Measurements from ENCODE around the gene PRR36.

Gene PRR36

DNA sequence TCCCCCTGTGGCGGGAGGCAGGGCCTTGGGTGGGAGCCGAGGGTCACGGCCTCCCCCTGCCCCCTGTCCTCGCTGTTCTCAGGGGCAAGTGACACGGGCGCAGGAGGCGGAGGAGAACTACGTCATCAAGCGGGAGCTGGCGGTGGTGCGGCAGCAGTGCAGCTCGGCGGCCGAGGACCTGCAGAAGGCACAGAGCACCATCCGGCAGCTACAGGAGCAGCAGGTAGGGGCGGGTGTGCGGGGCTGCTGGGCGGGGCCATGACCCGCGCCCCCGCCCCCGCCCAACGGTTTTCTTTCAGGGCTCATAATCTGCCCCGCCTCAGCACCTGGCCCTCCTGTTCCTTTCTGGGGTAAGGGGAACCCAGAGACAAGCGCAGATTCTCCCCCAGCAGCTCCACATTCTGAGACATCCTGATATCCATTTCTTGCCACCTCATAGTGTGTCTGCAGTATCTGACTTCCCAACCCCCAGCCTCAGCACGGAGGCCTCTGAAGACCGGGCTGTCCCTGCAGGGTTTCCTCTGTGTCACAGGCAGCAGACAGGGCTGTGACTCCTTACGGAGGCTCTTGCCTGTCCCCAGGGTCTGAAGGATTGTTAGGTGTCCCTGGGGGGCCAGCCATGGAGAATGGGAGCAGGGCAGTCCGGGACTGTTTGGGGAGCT, 15.9 kb downstream of the PRR36 start:
- no peak for DNase-seq

DNA sequence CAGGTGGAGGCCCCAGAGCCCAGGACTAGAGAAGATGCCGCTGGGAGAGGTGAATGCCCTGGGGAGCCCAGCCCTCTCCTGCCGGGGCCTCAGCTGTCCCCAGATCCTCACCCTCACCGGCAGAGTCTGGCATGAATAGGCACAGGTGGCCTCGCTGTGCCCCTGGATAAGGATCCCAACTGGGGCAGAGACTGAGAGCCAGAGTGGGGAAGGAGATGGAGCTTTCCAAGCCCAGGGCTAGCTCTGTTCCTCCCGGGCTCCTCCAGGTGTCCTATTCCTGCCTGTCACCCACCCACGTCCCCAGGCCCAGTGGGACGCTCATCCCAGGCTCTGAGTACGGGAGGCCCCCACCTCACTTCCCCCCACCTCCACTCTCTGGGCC, 16.5 kb downstream of the PRR36 start:
- no peak for DNase-seq

DNA sequence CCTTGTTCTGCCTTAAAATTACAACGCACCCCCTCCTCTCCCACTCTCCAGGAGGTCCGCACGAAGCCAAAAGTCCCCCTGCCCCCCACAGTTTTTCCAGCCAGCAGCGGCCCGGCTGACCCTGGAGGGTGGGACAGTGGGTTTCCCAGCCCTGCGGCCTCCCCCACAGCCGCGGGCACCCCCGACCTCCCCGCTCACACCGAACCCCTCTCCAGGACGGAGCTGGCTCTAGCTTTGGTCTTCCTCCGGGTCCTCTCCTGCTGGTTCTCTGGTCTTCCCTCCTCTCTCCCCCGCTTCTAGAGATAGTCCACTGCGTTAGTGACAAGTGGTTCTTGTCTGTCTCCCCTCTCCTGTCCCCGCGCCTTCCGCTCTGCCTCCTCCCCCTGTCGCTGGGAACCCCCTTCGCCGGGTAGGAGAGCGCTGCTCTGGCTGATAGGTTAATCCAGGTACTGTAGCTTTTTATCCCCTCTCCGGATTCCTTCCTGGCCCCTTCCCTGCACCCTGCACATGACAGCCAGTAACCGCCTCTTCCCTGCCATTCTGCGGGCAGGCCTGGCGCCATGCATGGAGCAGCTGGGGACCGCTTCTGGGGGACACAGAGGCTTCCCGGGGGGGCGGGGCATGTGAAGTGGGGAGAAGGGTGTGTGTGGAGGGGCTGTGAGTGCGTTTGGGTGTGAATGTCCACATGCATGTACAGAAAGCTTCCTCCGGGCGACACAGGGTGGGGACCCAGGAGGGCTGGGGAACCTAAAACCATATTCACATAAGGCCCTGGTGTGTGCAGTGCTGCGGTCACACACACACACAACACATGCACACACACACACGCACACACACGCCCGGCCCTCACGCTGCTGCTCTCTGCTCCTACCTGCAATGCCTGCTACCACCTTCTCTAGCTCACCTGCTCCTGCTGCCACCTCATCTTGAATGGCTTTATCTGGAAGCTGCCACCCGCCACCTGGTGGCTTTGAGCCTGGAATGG, 17.2 kb downstream of the PRR36 start:
- DNase-seq: no peak

DNA sequence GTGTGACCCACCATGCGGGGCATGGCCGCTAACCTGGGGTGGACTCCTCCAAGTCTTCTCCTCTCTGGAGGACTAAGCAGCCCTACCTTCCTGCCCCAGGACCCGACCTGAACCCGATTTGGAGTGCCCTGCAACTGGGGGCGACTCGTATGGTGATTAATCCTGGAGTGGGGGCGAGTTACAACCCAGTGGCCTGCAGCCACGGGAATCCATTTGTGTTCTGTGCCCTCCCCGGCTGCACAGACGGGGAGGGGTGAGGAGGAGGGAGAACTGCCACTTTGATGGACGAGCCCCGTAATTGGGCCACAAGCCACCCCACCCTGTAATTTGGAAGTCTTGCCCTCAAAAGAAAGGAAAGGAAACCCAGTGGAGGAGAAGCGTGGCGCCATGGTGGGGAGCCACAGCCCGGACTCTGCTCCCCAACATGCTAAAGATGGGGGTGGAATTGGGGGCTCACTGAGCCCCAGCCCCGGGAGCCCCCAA, 18.0 kb downstream of the PRR36 start:
- no peak for DNase-seq

DNA sequence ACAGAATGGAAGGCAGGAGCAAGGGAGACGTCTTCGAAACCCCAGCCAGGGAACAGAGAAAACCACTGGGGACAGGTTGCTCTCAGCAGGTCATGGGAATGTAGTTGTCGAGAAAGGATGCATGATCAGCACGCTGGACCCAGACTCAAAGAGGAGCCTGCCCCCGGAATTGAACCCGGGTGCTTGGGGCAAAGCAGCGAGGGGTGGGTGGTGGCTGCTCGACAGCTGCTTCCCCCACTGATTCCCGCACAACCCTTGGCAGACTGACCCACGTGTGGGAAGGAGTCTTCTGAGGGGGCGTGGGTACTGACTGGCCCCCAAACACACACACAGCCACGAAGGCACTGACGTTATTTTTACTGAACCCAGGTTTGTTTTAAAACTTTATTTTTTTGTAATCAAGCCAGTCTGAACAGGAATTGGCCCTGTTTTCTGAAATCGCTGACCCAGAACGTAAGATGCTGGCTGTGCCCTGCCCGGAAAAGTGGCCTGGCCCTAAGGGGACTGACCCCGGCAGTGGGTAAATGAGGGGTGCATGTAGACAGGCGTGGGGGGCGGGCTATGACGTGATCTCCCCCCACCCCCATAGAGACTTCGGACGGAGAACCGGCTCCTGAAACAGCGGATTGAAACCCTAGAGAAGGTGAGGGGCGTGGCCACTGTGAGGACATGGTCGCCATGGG, 18.6 kb downstream of the PRR36 start:
- no peak for DNase-seq

DNA sequence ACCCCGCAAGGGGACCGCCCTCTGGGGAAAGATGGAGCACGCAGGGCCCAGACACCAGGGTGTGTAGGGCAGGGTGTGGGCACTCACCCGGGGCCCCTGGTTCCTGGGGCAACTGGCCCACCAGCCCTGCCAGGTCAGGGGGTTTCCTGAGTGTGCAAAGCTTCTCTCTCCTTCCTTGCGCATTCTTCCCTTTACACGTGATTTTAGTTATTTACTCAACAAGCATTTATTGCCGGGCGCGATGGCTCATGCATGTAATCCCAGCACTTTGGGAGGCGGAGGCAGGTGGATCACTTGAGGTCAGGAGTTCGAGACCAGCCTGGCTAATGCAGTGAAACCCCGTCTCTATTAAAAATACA, 20.4 kb downstream of the PRR36 start:
- DNase-seq: no peak

DNA sequence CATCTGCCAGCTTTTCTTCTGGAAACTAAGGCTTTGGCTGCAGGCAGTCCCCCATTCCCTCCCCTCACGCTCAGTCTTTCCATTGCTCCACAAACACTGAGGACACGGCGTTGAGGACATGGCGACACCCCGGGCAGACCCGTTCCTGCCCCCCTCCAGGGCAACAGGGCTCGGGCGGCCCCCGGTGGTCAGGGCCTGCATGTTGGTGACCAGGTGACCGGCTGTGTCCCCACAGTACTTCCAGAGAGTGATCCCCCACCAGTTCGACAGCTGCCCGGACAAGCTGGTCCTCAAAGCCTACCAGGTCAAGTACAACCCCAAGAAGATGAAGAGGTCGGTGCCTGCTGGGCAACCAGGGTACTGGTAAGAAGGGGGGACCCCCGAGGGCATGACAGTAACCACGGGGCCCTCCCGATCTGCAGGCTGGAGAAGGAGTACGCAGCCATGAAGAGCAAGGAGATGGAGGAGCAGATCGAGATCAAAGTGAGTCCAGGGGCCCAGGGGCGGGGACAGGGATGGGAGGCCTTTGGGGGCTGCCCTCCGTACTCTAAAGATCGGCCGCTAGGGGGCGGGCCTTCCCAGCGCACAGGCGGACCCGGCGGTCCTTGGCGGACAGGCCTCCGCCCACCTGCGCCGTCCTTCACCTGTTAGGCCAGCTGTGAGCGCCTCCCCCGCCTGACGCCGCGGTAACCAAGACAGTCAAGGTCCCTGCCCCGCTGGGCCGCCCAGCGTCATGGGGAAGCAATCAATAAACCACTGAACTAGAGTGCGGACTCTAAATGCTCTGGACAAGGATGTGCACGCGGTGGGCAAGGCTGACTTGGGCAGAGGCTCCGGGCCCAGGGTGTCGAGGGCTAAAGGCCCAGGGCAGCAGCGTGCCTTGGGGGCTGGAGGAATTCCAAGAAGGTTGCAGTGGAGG, 21.1 kb downstream of the PRR36 start:
- DNase-seq: peak; percentile 32

DNA sequence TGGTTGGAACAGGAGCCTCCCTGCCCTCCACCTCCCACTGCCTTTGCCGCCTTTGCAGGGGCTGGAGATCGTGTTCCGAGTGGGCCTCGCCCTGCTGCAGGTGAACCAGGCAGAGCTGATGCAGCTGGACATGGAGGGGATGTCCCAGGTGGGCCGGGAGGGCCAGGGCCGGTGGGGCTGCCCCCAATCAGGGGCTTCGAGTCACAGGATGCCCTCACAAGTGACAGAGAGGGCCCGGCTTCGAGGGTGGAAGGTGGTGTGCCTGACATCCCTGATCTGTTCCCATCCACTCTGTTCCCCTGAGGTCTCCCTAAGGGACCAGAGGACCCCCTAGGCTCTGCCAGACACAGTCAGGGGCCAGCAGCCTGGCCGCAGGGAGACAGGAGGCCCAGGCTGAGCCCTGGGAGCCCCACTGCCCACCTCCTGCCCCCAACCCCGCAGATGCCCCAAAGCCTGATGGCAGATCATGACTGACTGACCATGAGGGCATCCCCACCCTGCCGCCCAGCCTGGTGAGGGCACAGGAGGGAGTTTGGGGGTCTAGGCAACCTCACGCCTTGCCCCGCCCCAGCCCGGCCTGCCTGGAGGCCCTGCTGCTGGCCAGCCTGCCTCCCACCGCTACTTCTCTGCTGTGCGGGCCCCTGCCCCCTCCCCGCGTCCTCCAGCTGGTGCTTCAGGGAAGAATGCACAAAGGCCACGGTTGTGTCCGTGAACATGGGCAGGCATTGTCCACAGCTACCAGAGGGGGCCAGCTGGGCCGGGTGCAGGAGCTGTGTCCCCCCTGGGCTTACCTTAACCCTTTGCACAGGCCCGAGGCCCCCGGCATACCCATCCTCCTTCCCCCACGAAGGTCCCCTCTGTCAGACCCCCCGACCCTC, 22.3 kb downstream of the PRR36 start:
- DNase-seq: no peak

DNA sequence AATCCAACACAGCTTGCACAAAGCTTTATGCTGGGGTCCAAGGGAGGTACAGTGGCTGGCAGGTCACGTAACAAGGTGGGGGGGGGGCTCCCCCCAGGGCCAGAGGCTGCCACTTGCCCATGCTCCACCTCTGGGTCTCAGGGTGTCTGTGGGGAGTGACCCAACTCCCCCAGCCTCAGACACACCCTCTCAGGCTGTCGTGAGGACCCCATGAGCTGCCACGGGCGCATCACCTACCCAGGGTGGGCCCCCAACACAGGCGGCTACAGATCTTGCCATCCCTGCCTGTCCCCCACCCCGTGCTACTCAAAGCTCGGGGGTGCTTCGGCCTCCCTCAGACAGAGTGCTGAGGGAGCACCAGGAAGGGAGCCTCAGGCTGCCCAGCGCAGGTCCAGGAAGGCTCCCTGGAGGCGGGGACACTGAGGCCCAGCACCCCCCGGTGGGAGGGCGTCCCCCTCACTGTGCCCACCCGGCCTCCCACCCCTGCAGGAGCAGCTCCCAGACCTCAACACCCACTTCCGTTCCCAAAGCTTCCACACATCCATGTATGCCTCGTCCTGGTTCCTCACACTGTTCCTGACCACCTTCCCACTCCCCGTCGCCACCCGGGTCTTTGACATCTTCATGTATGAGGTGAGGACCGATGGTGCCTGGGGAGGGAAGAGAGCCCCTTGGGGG, 23.1 kb downstream of the PRR36 start:
- DNase-seq: no peak

DNA sequence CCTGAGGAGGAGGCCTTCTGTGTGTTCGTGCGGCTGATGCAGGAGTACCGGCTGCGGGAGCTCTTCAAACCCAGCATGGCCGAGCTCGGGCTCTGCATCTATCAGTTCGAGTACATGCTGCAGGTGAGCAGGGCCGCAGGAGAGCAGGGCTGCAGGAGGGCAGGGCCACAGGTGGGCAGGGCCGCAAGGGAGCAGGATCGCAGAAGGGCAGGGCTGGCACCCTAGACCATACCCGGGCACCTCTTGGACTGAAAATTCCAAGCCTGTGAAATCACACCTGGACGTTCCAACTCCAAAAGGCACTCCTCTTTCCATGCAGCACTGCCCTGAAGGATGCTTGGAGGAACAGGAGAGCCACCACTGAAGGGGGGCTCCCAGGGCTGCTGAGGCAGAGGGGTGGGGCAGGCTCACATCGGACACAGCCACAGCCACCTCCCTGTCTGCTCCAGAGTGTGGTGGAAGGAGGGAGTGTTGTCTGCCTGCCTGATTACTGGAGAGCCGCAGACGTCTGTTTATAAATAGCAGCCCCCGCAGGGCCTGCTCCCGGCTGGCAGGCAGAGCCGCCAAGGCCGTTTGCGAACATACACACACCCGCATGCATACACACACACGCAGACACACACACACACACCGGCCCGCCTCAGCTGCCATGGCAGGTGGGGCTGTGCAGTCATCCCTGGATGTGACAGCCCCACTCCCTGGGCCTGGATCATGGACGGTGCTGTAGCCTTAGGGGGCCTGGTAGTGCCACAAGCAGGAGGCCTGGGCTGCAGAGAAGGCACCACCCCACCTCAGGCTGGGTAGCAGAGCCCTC, 24.0 kb downstream of the PRR36 start:
- DNase-seq: no peak

DNA sequence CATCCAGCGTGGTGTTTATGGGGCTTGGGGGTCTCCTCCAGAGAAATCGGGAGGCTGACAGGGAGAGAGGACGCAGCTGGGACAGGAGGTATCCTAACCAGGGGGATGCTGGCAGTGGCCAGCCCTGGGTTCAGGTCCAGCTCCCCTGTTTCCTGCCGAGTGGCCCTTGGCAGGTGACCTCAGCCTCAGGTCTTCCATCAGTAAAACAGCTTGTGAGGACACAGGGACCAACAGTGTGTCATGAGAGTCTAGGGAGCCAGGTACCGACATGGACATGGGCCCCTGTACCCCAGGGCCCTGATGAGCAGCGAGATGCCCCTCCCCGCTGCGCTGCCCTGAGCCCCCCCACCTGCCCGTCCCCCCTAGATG, 24.6 kb downstream of the PRR36 start:
- no peak for DNase-seq

DNA sequence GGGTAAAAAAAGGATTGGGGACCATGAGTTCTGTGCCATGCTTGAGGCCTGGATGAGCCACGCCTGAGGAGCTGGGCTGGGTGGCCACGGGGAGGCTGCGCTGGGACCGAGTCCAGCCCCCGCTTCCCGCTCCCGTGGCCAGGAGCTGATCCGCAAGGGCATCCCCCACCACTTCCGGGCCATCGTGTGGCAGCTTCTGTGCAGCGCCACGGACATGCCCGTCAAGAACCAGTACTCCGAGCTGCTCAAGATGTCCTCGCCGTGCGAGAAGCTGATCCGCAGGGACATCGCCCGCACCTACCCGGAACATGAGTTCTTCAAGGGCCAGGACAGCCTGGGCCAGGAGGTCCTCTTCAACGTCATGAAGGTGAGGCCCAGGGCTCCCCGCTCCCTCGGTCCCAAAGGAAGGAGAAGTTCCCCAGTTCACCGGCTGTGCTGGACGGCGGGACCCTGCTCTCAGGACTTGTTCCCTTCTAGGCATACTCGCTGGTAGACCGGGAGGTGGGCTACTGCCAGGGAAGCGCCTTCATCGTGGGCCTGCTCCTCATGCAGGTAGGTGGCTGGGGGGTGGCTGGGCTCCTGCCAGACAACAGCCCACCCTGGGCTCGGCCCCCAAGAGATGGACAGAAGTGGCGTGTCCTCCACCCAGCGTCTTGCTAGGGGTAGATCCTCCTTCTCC, 25.3 kb downstream of the PRR36 start:
- no peak for DNase-seq

DNA sequence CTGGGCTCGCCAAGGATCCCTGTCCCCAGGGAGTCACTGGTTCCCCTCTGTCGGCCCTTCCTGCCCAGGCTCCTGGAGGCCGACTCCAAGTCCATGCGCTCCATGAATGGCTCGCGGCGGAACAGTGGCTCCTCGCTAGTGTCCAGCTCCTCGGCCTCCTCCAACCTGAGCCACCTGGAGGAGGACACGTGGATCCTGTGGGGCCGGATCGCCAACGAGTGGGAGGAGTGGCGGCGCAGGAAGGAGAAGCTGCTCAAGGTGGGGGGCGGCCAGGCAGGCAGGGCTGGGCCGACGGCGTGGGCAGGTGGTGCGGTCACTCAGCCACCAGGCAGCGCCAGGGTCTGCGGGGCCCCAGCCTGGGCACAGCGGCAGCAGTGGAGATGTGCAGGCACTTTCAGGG, 26.5 kb downstream of the PRR36 start:
- DNase-seq: no peak

DNA sequence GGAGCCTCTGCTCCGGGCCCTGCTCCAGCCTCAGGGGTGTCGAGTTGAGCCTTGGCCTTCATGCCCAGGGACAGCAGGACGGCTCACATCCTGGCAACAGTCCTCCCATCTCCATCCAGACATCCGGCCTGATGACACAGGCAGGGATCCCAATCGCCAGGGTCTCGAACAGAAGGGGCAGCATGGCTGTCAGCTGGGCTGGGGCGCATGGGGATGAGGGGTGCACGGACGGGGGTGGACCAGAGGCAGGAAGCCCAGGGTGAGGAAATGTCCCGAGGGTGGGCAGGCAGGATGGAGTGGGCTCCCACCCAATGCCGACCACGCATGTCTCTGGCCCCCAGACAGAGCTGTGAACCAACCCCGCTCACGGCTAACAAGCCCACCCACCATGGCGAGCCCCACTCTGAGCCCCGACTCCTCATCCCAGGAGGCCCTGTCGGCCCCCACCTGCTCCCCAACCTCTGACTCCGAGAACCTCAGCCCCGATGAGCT, 28.0 kb downstream of the PRR36 start:
- no peak for DNase-seq

DNA sequence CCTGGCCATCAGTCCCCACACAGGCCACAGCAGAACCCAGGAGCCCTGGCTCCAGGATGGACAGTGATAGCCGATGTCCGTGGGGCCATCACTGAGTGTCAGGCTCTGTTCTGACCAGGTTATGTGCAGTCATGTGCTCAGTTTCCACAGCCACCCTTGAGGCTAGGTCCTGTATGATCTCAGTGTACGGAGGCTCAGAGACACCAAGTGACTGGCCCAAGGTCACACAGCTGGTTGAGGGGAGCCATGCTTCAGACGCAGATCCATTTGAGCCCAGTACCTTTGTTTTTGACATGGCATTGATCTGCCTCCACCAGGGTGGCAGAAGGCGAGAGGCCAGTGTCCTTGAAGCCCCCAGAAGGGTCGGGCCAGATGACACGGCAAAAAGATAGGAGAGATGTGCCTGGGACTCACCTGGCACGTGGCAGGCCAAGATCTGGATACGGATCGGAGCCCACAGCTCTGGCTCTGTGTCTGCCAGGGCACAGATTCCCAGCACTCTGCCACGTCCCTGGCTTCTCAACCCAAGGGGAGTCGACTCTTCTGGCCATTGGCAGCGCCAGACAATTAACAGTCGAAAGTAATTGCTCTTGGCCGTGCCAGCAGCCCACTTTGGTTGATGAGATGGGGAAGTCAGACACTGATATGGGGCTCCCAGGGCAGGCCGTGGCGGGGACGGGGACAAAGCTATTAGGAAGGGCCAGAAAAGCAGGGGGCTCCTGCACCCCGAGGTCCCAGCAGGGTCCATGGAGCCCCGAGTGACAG, 28.6 kb downstream of the PRR36 start:
- no peak for DNase-seq

DNA sequence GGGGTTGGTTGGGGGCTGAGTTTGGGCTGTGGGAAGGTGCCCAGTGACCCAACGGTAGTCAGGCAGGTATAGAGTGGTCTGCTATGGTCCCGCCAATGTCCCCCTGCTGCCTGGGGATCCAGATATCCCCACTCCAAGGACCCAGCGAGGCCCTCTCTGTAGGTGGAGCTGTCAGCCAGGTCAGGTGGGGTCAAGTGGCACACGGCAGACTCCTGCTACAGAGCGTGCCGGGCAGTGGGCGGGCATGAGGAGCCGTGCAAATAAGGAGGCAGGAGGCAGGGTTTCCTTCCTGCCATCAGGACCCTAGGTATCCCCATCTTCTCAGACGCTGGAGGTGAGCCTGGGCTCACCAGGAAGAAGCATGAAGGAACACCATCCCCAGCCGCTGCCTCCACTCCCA, 29.2 kb downstream of the PRR36 start:
- DNase-seq: no peak

DNA sequence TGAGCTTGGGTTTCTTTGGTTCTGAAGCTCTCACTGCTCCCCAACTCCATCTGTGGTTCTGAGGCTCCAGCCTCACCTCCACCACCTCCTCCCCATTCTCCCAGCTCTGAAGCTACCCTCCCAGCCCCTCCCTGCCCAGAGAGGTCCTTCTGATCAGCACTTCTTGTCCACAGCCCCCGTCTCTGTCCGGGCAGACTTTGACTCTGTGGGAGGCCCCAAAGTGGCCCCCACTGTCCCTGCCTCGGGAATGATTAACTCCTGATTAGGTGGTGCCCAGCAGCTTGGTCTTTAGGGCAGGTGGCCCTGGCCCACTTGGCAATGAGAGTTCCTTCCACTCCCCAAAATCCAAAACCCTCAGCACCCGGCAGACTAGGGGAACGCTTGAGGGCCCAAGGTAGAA, 29.8 kb downstream of the PRR36 start:
- no peak for DNase-seq

DNA sequence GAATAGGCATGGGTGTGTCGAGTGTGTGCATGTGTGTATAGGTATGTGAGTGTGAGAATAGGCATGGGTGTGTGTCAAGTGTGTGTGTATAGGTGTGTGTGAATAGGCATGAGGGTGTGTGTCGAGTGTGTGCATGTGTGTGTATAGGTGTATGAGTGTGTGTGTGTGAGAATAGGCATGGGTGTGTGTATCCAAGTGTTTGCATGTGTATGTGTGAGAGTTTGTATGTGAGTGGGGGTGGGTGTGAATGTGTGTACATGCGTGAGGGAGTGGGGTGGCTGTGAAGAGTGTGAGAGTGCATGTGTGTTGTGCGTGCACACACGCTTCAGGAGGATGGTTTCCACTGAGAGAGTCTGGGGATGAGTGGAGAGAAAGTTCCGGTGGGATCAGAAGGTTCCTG, 30.7 kb downstream of the PRR36 start:
- no peak for DNase-seq
